Left lung (tissue), 10 donors: Measurements from ENCODE around the gene TBC1D21. TPM values are rescaled to one million over a fixed set of nuclear protein-coding genes. Genes with fewer than 3 reads are reported as not detected.

ENCODE experiments used
- ATAC-seq: fragments of 200-7000 bp; cut with Tn5 transposase; one replicate; pipeline ENCODE4 v1.9.1; 2020; ENCODE audit warnings: moderate library complexity
- DNase-seq, 4 donors: peaks; one replicate each; pipeline ENCODE4 v3.0.0-alpha.2; 2013 to 2020
- H3K27ac ChIP-seq, 2 donors: fragments of 200-600 bp; sonication (generic) in 1 of 2; one replicate each; pipeline versions ENCODE4 v1.5.0 to v1.8.0; 2020 to 2021
- H3K27me3 ChIP-seq, 2 donors: fragments of 200-600 bp; sonication (generic) in 1 of 2; one replicate each; pipeline versions ENCODE4 v1.5.0 to v1.8.0; 2020 to 2021
- H3K36me3 ChIP-seq, 2 donors: fragments of 200-600 bp; sonication (generic) in 1 of 2; one replicate each; pipeline versions ENCODE4 v1.5.0 to v1.8.0; 2020 to 2021
- H3K4me1 ChIP-seq, 2 donors: fragments of 200-600 bp; one replicate each; pipeline ENCODE4 v1.8.0; 2021
- H3K4me3 ChIP-seq, 2 donors: fragments of 200-600 bp; sonication (generic) in 1 of 2; one replicate each; pipeline versions ENCODE4 v1.5.0 to v1.8.0; 2020 to 2021; ENCODE audit warnings: mild to moderate bottlenecking in 1 of 2
- H3K9me3 ChIP-seq, 2 donors: fragments of 200-600 bp; sonication (generic) in 1 of 2; one replicate each; pipeline versions ENCODE4 v1.5.0 to v1.8.0; 2020 to 2021
- intact Hi-C, 2 donors: fragments of 100-400 bp; cut with DNase I; formaldehyde crosslinking; loops; one replicate each; pipeline versions ENCODE4 v1.11.2 to v1.14.2; 2022
- polyA plus RNA-seq, 6 donors: library from polyadenylated mRNA; unstranded; fragments of 120-200 nt; gene quantifications; one replicate each; pipeline ENCODE4 v1.2.1, GENCODE V29; 2013; ENCODE audit not compliant: insufficient read length in 6 of 6
- total RNA-seq, 2 donors: library from RNA; stranded (reverse); fragmentation: NEBNext Ultra II Directional; extraction: Animal tissue kit (Norgen Biotek cat#: 25700); gene quantifications; one replicate each; pipeline ENCODE4 v1.2.1, GENCODE V29; 2021
- TF ChIP-seq, protein P1 (sequence below), 2 donors: fragments of 200-600 bp; sonication (generic) in 1 of 2; IDR thresholded peaks; one replicate each; pipeline versions ENCODE4 v1.5.0 to v1.8.0; 2021; ENCODE audit warnings: antibody characterized with exemption in 2 of 2
- donor health status: DM: no; HTN: yes; CAD: no.
- donor health status: DM: no; HTN: no; CAD: no.

Gene TBC1D21
- total and polyA plus RNA-seq, 8 donors = not detected

- Histone ChIP-seq H3K4me3 (no peak overlapping the region), H3K4me1 (peaks cover 0 to 10% of the 10 kb centered on the region in 2 donors), H3K27ac (no peak overlapping the region), H3K9me3 (no peaks in the 10 kb centered on the region), H3K36me3 (no peaks in the 10 kb centered on the region), H3K27me3 (peaks cover 0 to 8% of the 10 kb centered on the region in 2 donors)
- intact Hi-C loops = no loop called here
- DNase-seq (no peak), ATAC-seq (no peak)
- TF ChIP-seq, protein P1, sequence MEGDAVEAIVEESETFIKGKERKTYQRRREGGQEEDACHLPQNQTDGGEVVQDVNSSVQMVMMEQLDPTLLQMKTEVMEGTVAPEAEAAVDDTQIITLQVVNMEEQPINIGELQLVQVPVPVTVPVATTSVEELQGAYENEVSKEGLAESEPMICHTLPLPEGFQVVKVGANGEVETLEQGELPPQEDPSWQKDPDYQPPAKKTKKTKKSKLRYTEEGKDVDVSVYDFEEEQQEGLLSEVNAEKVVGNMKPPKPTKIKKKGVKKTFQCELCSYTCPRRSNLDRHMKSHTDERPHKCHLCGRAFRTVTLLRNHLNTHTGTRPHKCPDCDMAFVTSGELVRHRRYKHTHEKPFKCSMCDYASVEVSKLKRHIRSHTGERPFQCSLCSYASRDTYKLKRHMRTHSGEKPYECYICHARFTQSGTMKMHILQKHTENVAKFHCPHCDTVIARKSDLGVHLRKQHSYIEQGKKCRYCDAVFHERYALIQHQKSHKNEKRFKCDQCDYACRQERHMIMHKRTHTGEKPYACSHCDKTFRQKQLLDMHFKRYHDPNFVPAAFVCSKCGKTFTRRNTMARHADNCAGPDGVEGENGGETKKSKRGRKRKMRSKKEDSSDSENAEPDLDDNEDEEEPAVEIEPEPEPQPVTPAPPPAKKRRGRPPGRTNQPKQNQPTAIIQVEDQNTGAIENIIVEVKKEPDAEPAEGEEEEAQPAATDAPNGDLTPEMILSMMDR (IDR thresholded peaks at IDR 0.05) = no peak
Measured at GRCh38 chr15:73910522-73911303, 37.3 kb downstream of the TBC1D21 start.

GRCh38 chr15:73912030-73912596 is 38.7 kb downstream of the TBC1D21 start:
- no peaks in the 10 kb centered on the region for H3K36me3 ChIP-seq
- DNase-seq = no peak
- H3K27ac ChIP-seq = no peak overlapping the region
- peaks cover 0 to 8% of the 10 kb centered on the region in 2 donors for H3K27me3 ChIP-seq
- H3K4me1 ChIP-seq = peaks cover 0 to 9% of the 10 kb centered on the region in 2 donors
- intact Hi-C loops = no loop called here
- H3K4me3 ChIP-seq = no peak overlapping the region
- ATAC-seq = no peak
- peaks cover 0 to 2% of the 10 kb centered on the region in 2 donors for H3K9me3 ChIP-seq
- TF ChIP-seq, protein P1 (IDR thresholded peaks at IDR 0.05) = no peak

GRCh38 chr15:73914145-73914544 is 40.8 kb downstream of the TBC1D21 start:
- TF ChIP-seq, protein P1 (IDR thresholded peaks at IDR 0.05) = no peak
- intact Hi-C loops = no loop called here
- Histone ChIP-seq H3K9me3 (peaks cover 0 to 3% of the 10 kb centered on the region in 2 donors), H3K4me1 (peaks cover 0 to 6% of the 10 kb centered on the region in 2 donors), H3K27me3 (peaks cover 0 to 8% of the 10 kb centered on the region in 2 donors), H3K4me3 (no peak overlapping the region), H3K36me3 (no peaks in the 10 kb centered on the region), H3K27ac (no peak overlapping the region)
- DNase-seq (no peak), ATAC-seq (no peak)

DNA sequence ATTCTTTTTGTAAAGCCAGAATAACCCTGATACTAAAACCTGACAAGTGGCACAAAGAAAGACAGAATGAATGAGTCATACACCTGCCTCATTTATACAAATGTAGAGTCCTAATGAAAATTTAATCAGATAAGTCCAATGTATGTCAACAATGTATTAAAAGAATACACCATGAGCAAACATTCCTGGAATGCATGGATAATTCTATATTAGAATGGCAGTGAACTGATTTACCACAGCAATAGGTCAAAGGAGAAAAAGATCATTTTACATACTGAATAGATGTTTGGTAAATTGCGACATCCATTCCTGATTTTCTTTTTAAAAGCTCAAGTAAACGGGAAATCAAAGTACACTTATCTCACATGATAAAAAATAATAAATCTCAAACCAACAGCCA is 41.7 kb downstream of the TBC1D21 start:
- peaks cover 0 to 11% of the 10 kb centered on the region in 2 donors for H3K4me1 ChIP-seq
- H3K27me3 ChIP-seq = peaks cover 0 to 8% of the 10 kb centered on the region in 2 donors
- no peak for ATAC-seq
- H3K36me3 ChIP-seq = no peaks in the 10 kb centered on the region
- intact Hi-C loops = no loop called here
- peaks cover 0 to 3% of the 10 kb centered on the region in 2 donors for H3K9me3 ChIP-seq
- no peak overlapping the region for H3K27ac ChIP-seq
- no peak for DNase-seq
- no peak overlapping the region for H3K4me3 ChIP-seq
- TF ChIP-seq, protein P1 (IDR thresholded peaks at IDR 0.05) = no peak

DNA sequence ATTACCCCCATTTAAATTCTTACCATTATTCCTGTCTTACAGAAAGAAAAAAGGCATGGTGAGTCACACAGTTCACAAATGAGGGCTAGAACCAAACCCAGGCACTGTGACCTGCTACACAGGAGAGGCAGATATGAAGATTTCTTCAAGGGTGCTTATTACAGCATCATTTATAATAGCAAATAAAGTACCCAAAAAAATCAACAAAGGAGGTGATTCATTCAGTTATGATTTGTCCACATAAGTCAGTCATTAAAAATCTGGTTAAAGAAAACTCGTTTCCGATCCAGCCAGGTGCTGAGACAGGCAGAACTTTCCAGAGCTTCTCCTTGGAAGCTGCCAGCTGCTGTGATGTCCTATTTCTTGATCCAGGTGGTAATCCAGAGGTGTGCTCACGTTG is 45.4 kb downstream of the TBC1D21 start:
- peaks cover 0 to 3% of the 10 kb centered on the region in 2 donors for H3K9me3 ChIP-seq
- H3K4me3 ChIP-seq = no peak overlapping the region
- DNase-seq = no peak
- TF ChIP-seq, protein P1 (IDR thresholded peaks at IDR 0.05) = no peak
- H3K27ac ChIP-seq = no peak overlapping the region
- no peaks in the 10 kb centered on the region for H3K27me3 ChIP-seq
- peaks cover 18 to 48% of the 10 kb centered on the region in 2 donors for H3K4me1 ChIP-seq
- H3K36me3 ChIP-seq = no peaks in the 10 kb centered on the region
- intact Hi-C loops = no loop called here
- ATAC-seq = no peak
